Endodermal cell (in vitro differentiated cells): ENCODE results near the gene GNL2. TPM values are rescaled to one million over a fixed set of nuclear protein-coding genes. Genes with fewer than 3 reads are reported as not detected.
"Not testable (repeated sequence)": the region's sequence is repeated elsewhere in the genome, so short reads cannot be mapped to it uniquely, and the experiment has no call there.

Experiments used
- DNase-seq: peaks from one replicate; pipeline ENCODE4 v3.0.0-alpha.2; 2017
- H3K27ac ChIP-seq: 2 replicates; pipeline ENCODE4 v1.5.1; 2013; ENCODE audit warnings: mild to moderate bottlenecking, low read depth, low read length, moderate library complexity
- H3K27me3 ChIP-seq: 2 replicates; pipeline ENCODE4 v1.6.1; 2013; ENCODE audit warnings: mild to moderate bottlenecking, low read length, moderate library complexity; ENCODE audit not compliant: insufficient read depth, control insufficient read depth, poor library complexity, severe bottlenecking
- H3K36me3 ChIP-seq: 2 replicates; pipeline ENCODE4 v1.7.0; 2013; ENCODE audit warnings: mild to moderate bottlenecking, low read length, moderate library complexity; ENCODE audit not compliant: control insufficient read depth, insufficient read depth
- H3K4me1 ChIP-seq: one replicate; pipeline ENCODE4 v1.7.0; 2013; ENCODE audit warnings: low read length; ENCODE audit not compliant: control insufficient read depth, insufficient read depth
- H3K4me3 ChIP-seq: 2 replicates; pipeline ENCODE4 v1.5.1; 2013; ENCODE audit warnings: mild to moderate bottlenecking, low read length, moderate library complexity
- H3K9ac ChIP-seq: 2 replicates; pipeline ENCODE4 v1.6.1; 2013; ENCODE audit warnings: mild to moderate bottlenecking, low read length, moderate library complexity; ENCODE audit not compliant: poor library complexity, severe bottlenecking; ENCODE audit errors: extremely low read depth
- H3K9me3 ChIP-seq: 2 replicates; pipeline ENCODE4 v1.6.1; 2013; ENCODE audit warnings: mild to moderate bottlenecking, low read length, moderate library complexity; ENCODE audit not compliant: control insufficient read depth
- H3K27ac Mint-ChIP-seq: 2 replicates; pipeline ENCODE4 v1.8.0; 2020; ENCODE audit warnings: mixed read lengths
- H3K27me3 Mint-ChIP-seq: 2 replicates; pipeline ENCODE4 v1.8.0; 2021; ENCODE audit warnings: mild to moderate bottlenecking, mixed read lengths; ENCODE audit not compliant: insufficient read depth
- H3K36me3 Mint-ChIP-seq: 2 replicates; pipeline ENCODE4 v1.8.0; 2020; ENCODE audit warnings: low read depth, mixed read lengths
- H3K4me1 Mint-ChIP-seq: 2 replicates; pipeline ENCODE4 v1.8.0; 2020; ENCODE audit warnings: mixed read lengths
- H3K4me3 Mint-ChIP-seq: 2 replicates; pipeline ENCODE4 v1.8.0; 2020; ENCODE audit warnings: mild to moderate bottlenecking, moderate library complexity, mixed read lengths
- H3K9me3 Mint-ChIP-seq: 2 replicates; pipeline ENCODE4 v1.8.0; 2020; ENCODE audit warnings: mild to moderate bottlenecking, mixed read lengths
- WGBS, 2 experiments: methylation state at CpG; one replicate each; pipeline versions ENCODE4 v1.1.5 to v1.1.7; 2013; ENCODE audit warnings: missing lambda C conversion rate in 2 of 2, mixed read lengths in 1 of 2; ENCODE audit not compliant: insufficient coverage in 1 of 2, insufficient read length in 1 of 2; 5-methylcytosine and 5-hydroxymethylcytosine counted together
- total RNA-seq, 2 donors: library from RNA; stranded (reverse); fragmentation: NEBNext Ultra II Directional in 1 of 2; extraction: Animal tissue kit (Norgen Biotek cat#: 25700) in 1 of 2; gene quantifications; 2 replicates in 1 of 2; 3 replicates in 1 of 2; pipeline ENCODE4 v1.2.1, GENCODE V29; 2021
- TF ChIP-seq, protein P1 (sequence below): fragments of 200-600 bp; sonication (generic); conservative IDR thresholded peaks from 2 replicates; pipeline ENCODE4 v1.5.0; 2021; ENCODE audit warnings: antibody characterized with exemption, mild to moderate bottlenecking

GNL2 gene
- total RNA-seq, 2 donors from 2014 or later = 70.7 to 80.9 TPM

GRCh38 chr1:37560401-37561132 is 35.2 kb downstream of the GNL2 start:
- Histone ChIP-seq H3K27me3 (no peaks in the 10 kb centered on the region), H3K9me3 (no peaks in the 10 kb centered on the region), H3K4me3 (no peak overlapping the region), H3K9ac (no peak overlapping the region), H3K36me3 (peaks cover 21% of the 10 kb centered on the region), H3K27ac (no peak overlapping the region), H3K4me1 (peaks cover 8% of the 10 kb centered on the region)
- H3K4me3 Mint-ChIP-seq = no peak overlapping the region
- H3K36me3 Mint-ChIP-seq = peaks cover 18% of the 10 kb centered on the region
- 86 to 90% methylated on average over 5 to 10 of the region's 10 CpGs for WGBS, 2 experiments
- no peak overlapping the region for H3K27ac Mint-ChIP-seq
- no peak for DNase-seq
- H3K27me3 Mint-ChIP-seq = peaks cover 1% of the 10 kb centered on the region
- TF ChIP-seq, protein P1, sequence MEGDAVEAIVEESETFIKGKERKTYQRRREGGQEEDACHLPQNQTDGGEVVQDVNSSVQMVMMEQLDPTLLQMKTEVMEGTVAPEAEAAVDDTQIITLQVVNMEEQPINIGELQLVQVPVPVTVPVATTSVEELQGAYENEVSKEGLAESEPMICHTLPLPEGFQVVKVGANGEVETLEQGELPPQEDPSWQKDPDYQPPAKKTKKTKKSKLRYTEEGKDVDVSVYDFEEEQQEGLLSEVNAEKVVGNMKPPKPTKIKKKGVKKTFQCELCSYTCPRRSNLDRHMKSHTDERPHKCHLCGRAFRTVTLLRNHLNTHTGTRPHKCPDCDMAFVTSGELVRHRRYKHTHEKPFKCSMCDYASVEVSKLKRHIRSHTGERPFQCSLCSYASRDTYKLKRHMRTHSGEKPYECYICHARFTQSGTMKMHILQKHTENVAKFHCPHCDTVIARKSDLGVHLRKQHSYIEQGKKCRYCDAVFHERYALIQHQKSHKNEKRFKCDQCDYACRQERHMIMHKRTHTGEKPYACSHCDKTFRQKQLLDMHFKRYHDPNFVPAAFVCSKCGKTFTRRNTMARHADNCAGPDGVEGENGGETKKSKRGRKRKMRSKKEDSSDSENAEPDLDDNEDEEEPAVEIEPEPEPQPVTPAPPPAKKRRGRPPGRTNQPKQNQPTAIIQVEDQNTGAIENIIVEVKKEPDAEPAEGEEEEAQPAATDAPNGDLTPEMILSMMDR = no peak
- H3K9me3 Mint-ChIP-seq = no peaks in the 10 kb centered on the region
- peaks cover 21% of the 10 kb centered on the region for H3K4me1 Mint-ChIP-seq

DNA sequence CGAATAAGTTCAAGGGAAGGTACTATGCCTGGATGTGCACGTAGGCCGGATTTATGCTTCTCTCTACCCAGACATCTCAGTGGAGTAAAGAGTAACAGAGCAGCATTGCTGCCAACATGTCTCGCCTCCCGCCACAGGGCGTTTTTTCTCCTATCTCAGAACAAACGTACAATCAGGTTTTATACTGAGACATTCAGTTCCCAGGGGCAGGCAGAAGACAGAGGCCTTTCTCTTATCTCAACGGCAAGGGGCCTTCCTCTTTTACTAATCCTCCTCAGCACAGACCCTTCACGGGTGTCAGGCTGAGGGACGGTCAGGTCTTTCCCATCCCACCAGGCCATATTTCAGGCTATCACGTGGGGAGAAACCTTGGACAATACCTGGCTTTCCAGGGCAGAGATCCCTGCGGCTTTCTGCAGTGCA is 35.8 kb downstream of the GNL2 start:
- peaks cover 15% of the 10 kb centered on the region for H3K36me3 Mint-ChIP-seq
- H3K27ac Mint-ChIP-seq, H3K27me3 ChIP-seq, H3K4me3 Mint-ChIP-seq, H3K9me3 Mint-ChIP-seq, H3K4me1 ChIP-seq, H3K27ac ChIP-seq, H3K9me3 ChIP-seq, H3K9ac ChIP-seq, DNase-seq, H3K27me3 Mint-ChIP-seq, H3K4me3 ChIP-seq: not testable (repeated sequence)
- H3K4me1 Mint-ChIP-seq = peaks cover 21% of the 10 kb centered on the region
- peaks cover 15% of the 10 kb centered on the region for H3K36me3 ChIP-seq
- WGBS, 2 experiments = 86 to 88% methylated on average over 7 to 12 of the region's 12 CpGs

- Mint-ChIP-seq H3K4me3 (no peak overlapping the region), H3K9me3 (peaks cover 4% of the 10 kb centered on the region), H3K27ac (no peak overlapping the region), H3K36me3 (peaks cover 10% of the 10 kb centered on the region), H3K27me3 (peaks cover 1% of the 10 kb centered on the region), H3K4me1 (peaks cover 21% of the 10 kb centered on the region)
- DNase-seq = no peak
- WGBS, 2 experiments = 92 to 94% methylated on average over 2 to 6 of the region's 7 CpGs
- Histone ChIP-seq H3K9ac (no peak overlapping the region), H3K36me3 (peaks cover 11% of the 10 kb centered on the region), H3K4me3 (no peak overlapping the region), H3K27ac (no peak overlapping the region), H3K4me1 (peaks cover 8% of the 10 kb centered on the region), H3K27me3 (no peaks in the 10 kb centered on the region), H3K9me3 (peaks cover 7% of the 10 kb centered on the region)
- TF ChIP-seq, protein P1 = no peak
Measured at GRCh38 chr1:37559080-37559479, 36.7 kb downstream of the GNL2 start.
